Measurements from ENCODE around the gene OSBPL10.

The OSBPL10 gene

DNA sequence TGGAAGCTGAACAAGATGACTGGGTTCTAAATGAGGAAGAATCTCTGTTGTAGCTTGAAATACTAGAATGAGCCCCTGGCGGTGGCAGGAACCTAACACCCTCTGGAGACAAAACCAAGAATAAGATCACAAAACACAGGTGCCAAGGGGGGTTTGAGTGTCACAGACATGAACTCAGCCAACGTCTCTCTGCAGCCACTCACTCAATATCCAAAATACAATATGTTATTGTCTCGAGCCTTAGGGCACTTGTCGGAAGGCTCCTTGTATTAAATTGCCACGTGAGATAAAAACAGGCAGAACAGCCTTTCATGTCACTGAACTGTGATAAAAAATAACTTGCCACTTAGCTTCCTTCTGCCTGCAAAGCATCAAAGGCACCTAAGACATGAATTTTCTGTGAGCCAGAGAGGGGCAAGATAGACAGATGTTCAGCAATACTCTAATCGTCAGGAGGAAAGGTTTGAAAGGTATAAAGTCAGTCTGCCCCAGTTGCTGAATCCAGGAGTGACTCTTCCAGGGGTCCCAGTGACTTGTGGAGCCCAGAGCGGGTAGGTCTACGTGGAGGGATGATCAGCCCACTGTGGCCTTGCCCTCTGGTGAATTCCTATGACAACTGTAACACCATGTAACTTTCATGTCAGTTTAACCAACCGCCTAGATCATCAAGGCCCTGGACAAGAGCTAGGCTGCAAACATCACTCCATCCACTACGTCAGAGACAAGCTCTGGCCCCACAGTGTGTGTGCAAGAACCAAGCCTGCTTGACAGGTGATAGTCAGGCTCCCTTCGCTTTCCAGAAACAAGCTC is 165.2 kb downstream of the OSBPL10 start:
- no peak for DNase-seq (ENCODE audit: low read depth)
- no peak overlapping the region for H3K4me3 ChIP-seq (ENCODE audit: low read depth, low read length)
- TF ChIP-seq, protein P1, sequence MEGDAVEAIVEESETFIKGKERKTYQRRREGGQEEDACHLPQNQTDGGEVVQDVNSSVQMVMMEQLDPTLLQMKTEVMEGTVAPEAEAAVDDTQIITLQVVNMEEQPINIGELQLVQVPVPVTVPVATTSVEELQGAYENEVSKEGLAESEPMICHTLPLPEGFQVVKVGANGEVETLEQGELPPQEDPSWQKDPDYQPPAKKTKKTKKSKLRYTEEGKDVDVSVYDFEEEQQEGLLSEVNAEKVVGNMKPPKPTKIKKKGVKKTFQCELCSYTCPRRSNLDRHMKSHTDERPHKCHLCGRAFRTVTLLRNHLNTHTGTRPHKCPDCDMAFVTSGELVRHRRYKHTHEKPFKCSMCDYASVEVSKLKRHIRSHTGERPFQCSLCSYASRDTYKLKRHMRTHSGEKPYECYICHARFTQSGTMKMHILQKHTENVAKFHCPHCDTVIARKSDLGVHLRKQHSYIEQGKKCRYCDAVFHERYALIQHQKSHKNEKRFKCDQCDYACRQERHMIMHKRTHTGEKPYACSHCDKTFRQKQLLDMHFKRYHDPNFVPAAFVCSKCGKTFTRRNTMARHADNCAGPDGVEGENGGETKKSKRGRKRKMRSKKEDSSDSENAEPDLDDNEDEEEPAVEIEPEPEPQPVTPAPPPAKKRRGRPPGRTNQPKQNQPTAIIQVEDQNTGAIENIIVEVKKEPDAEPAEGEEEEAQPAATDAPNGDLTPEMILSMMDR (IDR thresholded peaks at IDR 0.05; ENCODE audit: control insufficient read depth, extremely low read depth, insufficient read depth): no peak

DNA sequence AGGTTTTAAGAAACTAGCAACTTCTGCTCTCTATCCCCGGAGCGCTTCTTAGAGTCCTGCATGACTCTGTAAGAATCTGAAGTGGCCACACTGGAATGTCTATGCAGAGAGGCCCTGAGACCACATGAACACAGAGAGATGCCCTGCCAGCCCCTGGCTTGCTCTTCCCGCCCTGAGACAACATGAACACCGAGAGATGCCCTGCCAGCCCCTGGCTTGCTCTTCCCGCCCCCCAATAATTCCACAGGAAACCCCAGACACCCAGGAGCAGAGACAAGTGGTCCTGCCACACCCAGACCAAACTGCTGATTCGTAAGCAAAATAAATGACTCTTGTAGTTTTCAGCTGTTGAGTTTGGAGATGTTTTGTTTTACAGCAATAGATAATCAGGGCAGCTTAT is 166.1 kb downstream of the OSBPL10 start:
- TF ChIP-seq, protein P1 (IDR thresholded peaks at IDR 0.05; ENCODE audit: control insufficient read depth, extremely low read depth, insufficient read depth): no peak
- no peak for DNase-seq (ENCODE audit: low read depth)

DNA sequence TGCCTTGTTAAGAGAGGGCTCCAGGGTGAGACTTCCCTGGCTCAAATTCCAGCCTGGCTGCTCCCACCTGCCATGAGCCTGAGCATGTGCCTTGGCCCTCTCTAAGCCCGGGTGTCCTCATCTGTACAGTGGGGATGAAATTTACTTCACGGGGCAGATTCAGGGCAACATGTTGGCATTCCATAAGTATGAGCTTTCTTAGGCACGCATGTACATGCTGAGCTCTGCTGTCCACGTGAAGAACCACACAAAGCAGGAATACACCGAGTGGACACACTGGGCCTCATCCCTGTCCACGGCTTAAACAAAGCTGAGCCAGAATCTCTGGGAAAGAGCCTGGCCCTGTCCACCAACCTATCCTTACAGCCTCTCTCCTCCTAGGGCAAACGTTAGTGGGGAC is 167.4 kb downstream of the OSBPL10 start:
- TF ChIP-seq, protein P1 (IDR thresholded peaks at IDR 0.05; ENCODE audit: control insufficient read depth, extremely low read depth, insufficient read depth): no peak
- no peak overlapping the region for H3K4me3 ChIP-seq (ENCODE audit: low read depth, low read length)
- DNase-seq (ENCODE audit: low read depth): no peak

More for the DNA sequence above, 166.1 kb downstream of the OSBPL10 start:
- no peak overlapping the region for H3K4me3 ChIP-seq (ENCODE audit: low read depth, low read length)

DNA sequence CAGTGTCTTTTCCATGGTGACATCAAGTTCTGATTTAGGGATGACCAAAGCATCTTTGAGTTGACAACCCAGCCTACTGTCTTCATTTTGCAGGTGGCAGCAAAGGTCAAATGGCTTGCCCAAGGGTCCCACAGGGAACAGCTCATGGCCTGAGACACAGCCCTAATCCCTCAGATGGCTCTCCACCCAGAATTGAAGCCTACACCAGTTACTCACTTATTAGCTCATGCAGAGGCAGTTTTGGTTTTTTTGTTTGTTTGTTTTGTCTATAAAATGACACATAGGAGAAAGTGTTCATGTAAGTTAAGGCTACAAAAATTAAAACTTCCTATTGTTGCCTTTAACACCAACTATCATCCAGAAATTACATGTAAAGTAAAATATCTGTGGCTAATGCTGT is 167.9 kb downstream of the OSBPL10 start:
- H3K4me3 ChIP-seq (ENCODE audit: low read depth, low read length): no peak overlapping the region
- TF ChIP-seq, protein P1 (IDR thresholded peaks at IDR 0.05; ENCODE audit: control insufficient read depth, extremely low read depth, insufficient read depth): no peak
- DNase-seq (ENCODE audit: low read depth): no peak

DNA sequence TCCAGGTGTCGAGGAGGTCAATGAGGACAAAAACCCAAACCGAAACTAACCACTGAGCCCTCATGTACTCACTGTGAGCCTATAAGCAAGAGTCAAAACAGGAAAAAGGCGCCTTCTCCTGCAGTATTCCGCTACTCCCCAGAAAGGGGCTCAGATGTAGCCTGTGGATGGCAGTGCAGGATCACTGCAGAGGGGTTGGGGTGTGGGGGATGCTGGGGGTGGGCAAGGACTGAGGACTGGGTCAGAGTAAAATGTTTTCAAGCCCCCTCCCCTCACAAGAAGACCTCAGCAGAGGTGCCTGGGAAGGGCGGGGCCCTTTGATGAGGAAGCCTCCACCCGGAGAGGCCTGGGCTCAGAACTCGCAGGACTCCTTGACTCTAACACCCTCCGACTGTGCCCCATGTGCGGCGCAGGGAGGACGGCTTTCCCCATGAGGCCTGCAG is 170.1 kb downstream of the OSBPL10 start:
- no peak overlapping the region for H3K4me3 ChIP-seq (ENCODE audit: low read depth, low read length)
- DNase-seq (ENCODE audit: low read depth): no peak
- TF ChIP-seq, protein P1 (IDR thresholded peaks at IDR 0.05; ENCODE audit: control insufficient read depth, extremely low read depth, insufficient read depth): no peak

DNA sequence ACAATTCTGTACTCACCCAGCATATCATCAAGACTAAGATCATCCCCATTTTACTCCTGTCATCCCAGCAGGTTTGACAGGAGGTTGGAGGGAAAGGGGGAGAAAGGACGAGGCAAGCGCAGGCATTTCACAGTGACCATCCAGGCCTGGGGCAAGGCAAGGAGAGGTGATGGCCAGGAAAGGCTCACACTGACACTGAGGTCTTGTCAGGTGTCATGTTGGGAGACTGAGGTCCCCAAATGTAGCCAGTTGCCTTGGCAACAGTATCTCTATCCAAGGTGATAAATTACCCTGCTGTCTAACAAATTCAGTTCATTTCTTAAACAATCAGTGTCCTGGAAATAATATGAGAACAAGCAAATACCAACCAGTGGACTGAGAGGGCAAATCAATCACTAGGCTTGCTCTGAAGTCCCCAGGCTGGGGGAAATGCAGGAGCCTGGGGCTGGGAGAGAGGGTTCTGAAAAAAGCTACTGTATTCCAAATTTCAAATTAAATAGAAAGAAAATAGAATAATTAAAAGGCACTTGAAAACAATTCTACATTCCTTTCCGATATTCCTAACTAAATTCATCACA is 172.8 kb downstream of the OSBPL10 start:
- no peak for DNase-seq (ENCODE audit: low read depth)
- TF ChIP-seq, protein P1 (IDR thresholded peaks at IDR 0.05; ENCODE audit: control insufficient read depth, extremely low read depth, insufficient read depth): no peak
- no peak overlapping the region for H3K4me3 ChIP-seq (ENCODE audit: low read depth, low read length)
